NCI-H2081 (cell line): ENCODE data around the gene SKP1.
A peak's percentile ranks its signal among the peaks of the same experiment; 100 is the strongest.
"Not testable (repeated sequence)": the region's sequence is repeated elsewhere in the genome, so short reads cannot be mapped to it uniquely, and the experiment has no call there.

Source experiments
- DNase-seq, 2 experiments: peaks; one replicate each; lab custom pipeline; 2025; lab: John Stamatoyannopoulos, UW

Gene SKP1

DNA sequence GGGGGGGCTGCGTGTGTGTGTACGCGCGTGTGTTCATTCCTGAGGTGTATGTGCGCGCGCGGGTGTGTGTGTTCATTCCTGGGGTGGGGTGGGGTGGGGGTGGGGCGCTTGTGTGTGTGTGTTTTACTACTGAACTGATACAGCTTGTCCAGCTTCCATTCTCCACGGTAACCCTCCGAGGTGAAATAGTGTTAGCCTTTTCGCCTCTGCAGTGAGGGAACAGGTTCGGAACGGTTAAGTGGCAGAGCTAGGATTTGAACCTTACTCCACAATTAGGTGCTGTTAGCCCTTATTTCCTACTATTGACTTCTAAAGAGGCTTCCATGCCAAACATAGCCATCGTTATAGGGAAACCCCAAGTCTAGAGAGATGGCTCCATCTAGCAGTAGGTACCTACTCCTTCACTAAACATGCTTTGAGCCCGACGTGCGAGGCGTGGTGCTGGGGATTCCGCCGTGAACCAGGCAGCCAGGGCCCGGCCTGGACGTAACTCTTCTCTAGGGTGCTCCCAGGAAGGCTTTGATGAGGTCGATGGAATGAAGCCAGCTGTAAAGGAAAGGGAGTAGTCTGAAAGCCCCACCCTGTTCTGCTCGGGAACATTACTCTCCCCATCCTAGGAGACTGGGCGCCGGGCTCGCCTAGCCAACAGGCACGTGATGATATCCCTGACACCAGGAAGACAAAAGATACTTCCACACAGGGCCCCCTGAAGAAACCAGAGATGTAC, 782 bp upstream of the SKP1 start:
- DNase-seq = peak in 1 of 2 experiments; percentile 39

DNA sequence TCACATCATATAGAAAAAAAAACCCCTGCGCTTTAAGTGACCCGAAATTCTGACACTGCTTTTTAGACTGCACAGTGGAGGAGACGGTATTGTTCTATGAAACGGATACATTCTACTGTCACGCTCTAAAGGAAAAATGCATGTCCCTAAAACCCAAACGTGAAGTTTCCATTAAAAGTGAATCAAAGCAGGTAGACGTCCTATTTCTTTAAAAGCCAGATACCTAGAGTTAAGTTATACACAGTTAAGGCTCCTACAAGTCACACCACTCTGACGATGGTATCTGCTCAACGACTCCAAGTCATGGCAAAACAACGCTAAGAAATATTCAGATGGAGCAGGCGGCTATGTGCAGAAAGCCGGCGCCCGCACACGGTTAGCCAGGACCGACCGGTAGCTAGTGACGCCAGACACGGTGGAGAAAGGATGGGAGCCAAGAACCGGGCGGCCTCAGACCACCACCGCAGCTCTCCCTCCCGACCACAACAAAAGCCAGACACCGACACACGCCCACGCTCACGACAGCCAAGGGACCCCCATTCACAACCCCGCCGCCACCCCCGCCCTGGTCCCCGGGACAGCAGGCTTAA, 734 bp downstream of the SKP1 start:
- no peak for DNase-seq

DNA sequence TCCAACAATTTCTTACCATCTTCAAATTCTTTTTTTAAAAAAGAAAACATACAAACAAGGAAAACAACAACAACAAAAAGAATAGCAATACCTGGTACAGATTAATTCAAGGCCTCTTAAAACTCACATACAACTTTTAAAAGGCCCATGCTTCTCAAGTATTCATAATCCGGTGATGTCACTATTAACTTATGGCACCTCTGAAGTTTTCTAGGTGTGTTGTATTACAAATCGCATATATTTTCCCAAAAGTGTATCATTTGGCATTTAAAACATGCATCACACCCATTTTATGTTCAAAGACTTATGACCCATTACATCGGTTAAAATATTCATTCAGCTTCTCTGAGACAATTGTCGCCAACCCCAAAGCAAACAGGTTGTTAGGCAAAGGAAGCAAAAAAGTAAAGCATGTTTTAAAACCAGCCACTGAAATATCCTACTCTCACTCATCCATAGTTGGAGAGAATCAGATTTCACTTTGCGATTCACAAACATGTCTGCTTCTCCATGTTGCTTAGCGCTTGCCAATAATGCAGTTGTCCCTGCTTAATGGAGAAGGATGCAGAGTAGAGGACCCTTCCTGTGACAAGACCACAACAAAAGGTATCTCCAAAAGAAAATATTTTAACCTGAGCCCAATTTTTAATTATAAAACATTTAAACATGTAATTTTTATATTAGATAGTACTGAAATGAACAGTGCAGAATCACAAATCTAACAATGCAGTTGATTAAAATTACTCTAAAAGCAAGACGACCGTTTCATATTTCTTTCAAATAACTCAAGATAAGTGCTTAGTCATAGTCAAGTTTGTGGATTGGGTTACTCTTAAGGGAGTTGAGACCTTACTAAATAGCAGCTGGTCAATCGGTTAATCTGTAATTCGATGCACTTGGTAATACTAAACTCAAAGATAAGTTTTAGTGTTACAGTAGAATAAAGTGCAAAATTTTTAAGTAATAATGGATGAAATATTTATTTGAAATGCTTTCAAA, 1.6 kb downstream of the SKP1 start:
- peak in 1 of 2 experiments; percentile 14 for DNase-seq

DNA sequence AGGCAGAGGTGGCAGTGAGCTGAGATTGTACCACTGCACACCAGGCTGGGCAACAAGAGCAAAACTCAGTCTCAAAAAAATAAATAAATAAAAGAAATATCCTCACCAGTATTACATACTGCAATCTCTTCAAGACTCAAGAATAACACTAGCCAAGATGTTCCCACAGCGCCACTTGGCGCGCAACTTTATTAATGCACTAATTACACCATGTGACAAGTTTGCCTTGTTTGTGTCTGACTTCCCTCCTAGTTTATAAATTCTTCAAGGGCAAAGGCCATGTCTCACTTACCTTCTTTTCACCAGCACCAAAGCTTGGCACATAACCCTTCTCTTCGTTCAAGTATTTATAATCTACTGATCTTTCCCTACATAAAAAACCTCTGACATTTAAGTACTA, 4.8 kb downstream of the SKP1 start:
- no peak for DNase-seq

- DNase-seq = no peak
Measured at GRCh38 chr5:134162592-134162991, 14.2 kb downstream of the SKP1 start.

- DNase-seq = no peak
Measured at GRCh38 chr5:134161513-134162395, 15.0 kb downstream of the SKP1 start.

- no peak for DNase-seq
Measured at GRCh38 chr5:134153657-134154056, 23.1 kb downstream of the SKP1 start.

DNA sequence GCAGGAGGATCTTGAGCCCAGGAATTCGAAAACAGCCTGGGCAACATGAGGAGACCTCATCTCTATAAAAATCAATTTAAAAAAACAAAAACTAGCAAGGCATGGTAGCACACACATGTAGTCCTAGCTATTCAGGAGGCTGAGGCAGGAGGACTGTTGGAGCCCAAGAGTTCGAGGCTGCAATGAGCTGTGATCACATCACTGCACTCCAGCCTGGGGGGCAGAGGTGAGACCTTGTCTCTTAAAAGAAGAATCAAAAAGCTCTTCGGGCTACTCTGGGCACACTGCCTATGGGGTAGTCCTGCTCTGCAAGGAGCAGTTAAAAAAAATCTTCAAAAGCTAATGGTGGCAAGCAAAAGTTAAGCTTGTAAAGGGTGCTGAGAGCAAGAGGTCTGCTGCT, 23.5 kb downstream of the SKP1 start:
- DNase-seq = no peak

DNA sequence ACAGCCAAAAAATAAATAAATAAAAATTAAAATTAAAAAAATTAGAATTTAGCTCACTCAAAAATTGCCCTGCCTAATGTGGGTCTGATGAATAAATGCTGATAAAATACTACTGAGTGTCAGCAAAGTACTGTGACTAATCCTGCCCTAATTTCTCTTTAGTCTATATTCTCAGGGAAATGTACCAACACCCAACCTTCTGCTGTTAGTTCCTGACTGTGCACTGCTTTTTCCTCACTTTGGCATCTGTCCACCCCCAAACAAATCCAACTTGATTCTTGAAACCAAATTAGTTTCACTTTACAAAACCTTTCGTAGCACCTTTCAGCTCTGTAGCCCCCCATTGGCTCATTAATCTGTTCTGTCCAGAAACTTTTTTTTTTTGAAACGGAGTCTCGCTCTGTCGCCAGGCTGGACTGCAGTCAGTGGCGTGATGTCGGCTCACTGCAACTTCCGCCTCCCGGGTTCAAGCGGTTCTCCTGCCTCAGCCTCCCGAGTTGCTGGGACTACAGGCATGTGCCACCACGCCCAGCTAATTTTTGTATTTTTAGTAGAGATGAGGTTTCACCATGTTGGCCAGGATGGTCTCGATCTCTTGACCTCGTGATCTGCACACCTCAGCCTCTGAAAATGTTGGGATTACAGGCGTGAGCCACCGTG, 24.4 kb downstream of the SKP1 start:
- DNase-seq = not testable (repeated sequence)

DNA sequence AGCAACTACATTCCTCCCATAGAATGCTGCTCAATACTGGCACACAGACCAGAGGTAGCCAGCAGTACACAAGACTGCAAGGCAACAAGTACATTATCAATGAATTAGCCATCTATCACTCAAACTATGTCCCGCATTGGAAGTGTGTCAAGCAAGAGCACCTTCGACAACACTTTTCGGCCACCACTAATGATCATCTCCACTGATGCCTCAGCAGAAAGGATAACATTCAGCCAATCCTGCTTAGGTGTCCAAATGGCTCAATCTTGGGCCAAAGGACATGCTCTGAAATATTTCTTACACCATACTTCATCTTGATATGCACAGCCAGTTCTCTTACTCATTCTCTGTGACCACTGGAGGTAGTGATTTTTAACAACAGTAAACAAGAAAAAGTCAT, 25.0 kb downstream of the SKP1 start:
- DNase-seq = no peak

DNA sequence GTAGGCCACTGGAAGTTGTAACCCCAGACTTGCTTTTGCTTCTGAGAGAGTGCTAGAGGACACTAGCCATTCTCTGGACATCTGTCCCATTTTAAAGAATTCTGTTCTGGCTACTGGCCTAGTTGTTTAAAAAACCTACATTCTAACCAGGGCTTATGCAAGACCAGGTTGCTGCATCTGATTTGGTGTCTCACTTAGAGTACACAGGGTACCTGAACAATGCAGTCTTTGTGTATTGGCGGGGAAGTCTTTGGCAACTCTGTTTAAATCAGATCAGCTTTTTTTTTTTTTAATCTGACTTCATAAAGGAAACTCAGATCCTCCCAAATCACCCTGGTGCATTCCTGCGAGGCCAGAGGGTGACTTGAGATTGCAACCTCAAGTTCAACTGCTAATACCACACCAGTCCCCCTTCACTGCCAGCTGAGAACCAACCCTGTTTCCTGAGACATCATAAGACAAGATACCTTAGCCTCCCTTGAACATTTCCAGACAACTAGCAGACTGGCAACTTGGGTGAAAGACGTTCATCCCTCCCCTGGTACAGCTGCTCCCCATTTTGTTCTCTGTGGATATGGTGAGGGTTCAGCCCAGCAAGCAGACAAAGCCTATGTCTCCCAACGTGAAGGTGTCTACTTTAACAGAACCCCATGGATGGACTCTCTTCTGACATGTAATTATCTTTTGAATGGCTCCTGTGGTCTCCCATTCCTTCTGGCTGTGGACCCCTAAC, 27.0 kb downstream of the SKP1 start:
- DNase-seq = no peak

- no peak for DNase-seq
Measured at GRCh38 chr5:134148986-134149539, 27.7 kb downstream of the SKP1 start.

DNA sequence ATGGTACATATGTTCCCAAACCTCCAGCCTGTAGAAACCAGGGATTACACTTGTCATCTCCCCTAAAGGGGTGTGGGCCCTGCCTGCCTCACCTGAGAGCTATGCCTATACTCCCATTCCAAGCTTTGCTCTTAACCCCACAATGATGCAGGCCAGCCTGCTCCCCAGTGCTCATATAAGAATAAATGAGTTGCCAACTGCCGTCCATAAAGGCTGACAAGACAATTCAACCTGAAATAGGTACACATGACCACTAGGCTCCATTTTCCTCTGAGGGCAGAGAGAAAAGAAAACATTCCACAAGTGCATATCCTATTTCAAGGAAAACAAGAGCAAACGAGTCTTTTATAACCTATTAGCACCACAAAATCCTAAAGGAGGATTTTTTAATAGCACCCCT, 28.4 kb downstream of the SKP1 start:
- DNase-seq = no peak

- no peak for DNase-seq
Measured at GRCh38 chr5:134146651-134147518, 29.9 kb downstream of the SKP1 start.

DNA sequence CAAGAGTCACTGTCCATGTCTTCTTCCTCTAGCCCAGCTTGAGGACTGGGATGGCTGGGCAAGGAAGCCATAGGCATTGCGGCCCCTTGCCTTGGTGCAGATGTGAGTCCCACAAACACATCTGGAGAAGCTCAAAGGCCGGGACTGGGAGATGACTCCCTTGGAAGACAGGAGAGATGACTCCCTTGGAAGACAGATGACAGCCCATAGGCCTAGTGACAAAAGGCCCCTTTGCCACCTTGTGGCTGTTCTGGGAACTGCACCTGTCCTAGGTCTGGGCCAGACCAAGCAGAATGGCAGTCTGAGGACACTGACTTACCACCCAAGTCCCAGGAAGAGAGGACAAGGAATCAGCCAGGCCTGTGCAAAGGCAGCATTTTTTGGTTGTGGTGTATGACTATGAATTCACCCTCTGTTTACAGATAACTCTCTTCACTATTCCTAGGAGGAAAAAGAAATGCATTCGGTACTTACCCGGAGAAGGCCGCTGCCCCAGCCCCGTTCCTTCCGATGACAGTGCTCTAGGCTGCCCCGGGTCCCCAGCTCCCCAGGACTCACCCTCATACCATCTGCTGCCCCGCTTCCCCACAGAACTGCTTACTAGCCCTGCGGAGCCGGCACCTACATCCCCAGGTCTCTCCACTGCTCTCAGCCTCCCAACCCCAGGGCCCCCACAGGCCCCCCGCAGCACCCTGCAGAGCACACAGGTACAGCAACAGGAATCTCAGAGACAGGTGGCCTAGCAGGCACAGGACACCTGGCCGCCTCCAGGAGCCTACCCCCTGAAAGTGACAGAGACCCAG, 30.8 kb downstream of the SKP1 start:
- peak; percentile 24 to 45 for DNase-seq

DNA sequence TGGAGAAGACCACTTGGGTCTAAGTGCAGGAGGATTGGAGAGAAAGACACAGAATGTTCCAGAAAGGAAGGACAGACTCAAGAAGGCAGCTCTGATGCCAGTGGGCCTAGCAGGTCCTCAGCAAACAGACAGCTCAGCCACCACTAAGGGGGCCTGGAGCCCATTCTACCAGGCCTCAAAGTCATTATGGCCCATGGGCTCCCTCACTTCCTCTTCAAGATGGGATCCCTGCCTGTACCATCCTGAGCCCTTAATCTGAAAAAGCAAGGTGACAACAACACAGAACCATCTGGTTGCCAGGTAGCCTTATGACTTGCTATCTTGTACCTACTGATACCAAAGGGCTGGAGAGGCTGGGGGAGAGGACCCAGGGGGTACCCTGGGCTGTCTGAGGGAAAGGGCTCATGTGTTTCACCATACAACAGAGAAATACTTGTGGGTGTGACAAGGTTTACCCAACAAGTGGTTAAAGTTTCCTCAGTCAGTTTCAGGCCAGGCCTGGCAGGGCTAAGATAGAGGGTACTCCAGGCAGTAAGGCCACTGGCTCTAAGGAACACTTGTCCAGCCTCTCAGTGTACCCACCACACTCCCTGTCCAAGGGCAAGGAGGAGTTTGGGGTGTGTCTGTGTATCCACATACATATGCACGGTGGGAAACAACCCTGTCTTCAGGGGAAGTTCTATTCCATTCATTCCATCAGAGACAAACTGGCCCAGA, 31.6 kb downstream of the SKP1 start:
- no peak for DNase-seq
